HG02981 (cell line): ENCODE results near the gene ARMC9.
"Not testable (repeated sequence)": the region's sequence is repeated elsewhere in the genome, so short reads cannot be mapped to it uniquely, and the experiment has no call there.

ENCODE experiments used
- ATAC-seq: cut with Tn5 transposase; IDR thresholded peaks from one replicate; pipeline ENCODE4 v1.9.1; 2021; ENCODE audit warnings: mild to moderate bottlenecking, moderate library complexity; ENCODE audit not compliant: unreplicated experiment

ARMC9 gene

GRCh38 chr2:231182513-231182899 is 15.9 kb upstream of the ARMC9 start:
- ATAC-seq = no peak

- ATAC-seq = no peak
Observed at GRCh38 chr2:231183851-231184250, 14.6 kb upstream of the ARMC9 start.

- no peak for ATAC-seq
Observed at GRCh38 chr2:231184319-231184718, 14.1 kb upstream of the ARMC9 start.

GRCh38 chr2:231185050-231185725 is 13.2 kb upstream of the ARMC9 start:
- no peak for ATAC-seq

- no peak for ATAC-seq
Observed at GRCh38 chr2:231185886-231186285, 12.5 kb upstream of the ARMC9 start.

GRCh38 chr2:231186325-231186724 is 12.1 kb upstream of the ARMC9 start:
- no peak for ATAC-seq

GRCh38 chr2:231187736-231188505 is 10.5 kb upstream of the ARMC9 start:
- no peak for ATAC-seq

GRCh38 chr2:231188506-231189170 is 9.8 kb upstream of the ARMC9 start:
- no peak for ATAC-seq

- ATAC-seq = no peak
Observed at GRCh38 chr2:231189171-231189530, 9.3 kb upstream of the ARMC9 start.

GRCh38 chr2:231189571-231190495 is 8.6 kb upstream of the ARMC9 start:
- ATAC-seq = no peak

- ATAC-seq = no peak
Observed at GRCh38 chr2:231190531-231191197, 7.8 kb upstream of the ARMC9 start.

- ATAC-seq = no peak
Observed at GRCh38 chr2:231191896-231192872, 6.2 kb upstream of the ARMC9 start.

- ATAC-seq = no peak
Observed at GRCh38 chr2:231193216-231193615, 5.2 kb upstream of the ARMC9 start.

- ATAC-seq = no peak
Observed at GRCh38 chr2:231196592-231196991, 1.8 kb upstream of the ARMC9 start.

- ATAC-seq = not testable (repeated sequence)
Observed at GRCh38 chr2:231197196-231197595, 1.2 kb upstream of the ARMC9 start.

- ATAC-seq = no peak
Observed at GRCh38 chr2:231197706-231198290, 633 bp upstream of the ARMC9 start.

GRCh38 chr2:231199219-231199618 is 788 bp downstream of the ARMC9 start:
- ATAC-seq = no peak

GRCh38 chr2:231200805-231201474 is 2.5 kb downstream of the ARMC9 start:
- ATAC-seq = no peak
